H9 (cell line): Measurements from ENCODE around the gene MGLL. TPM values are rescaled to one million over a fixed set of nuclear protein-coding genes. Genes with fewer than 3 reads are reported as not detected.

ENCODE experiments used
- DNase-seq: peaks from one replicate; pipeline ENCODE4 v3.0.0-alpha.2; 2017
- H2AFZ ChIP-seq: one replicate; pipeline ENCODE4 v1.6.1; 2013; ENCODE audit warnings: mild to moderate bottlenecking, low read length, control low read depth, moderate library complexity
- H2AK5ac ChIP-seq: 2 replicates; pipeline ENCODE4 v1.6.1; 2013; ENCODE audit warnings: low read length, control low read depth, mixed read lengths; ENCODE audit not compliant: insufficient read length
- H2BK120ac ChIP-seq: one replicate; pipeline ENCODE4 v1.6.1; 2013; ENCODE audit warnings: low read depth, mild to moderate bottlenecking, low read length, control low read depth, inconsistent platforms; ENCODE audit not compliant: poor library complexity, severe bottlenecking
- H2BK12ac ChIP-seq: 2 replicates; pipeline ENCODE4 v1.6.1; 2013; ENCODE audit warnings: low read length, control low read depth, mixed read lengths, low read depth; ENCODE audit not compliant: insufficient read length
- H2BK15ac ChIP-seq: 2 replicates; pipeline ENCODE4 v1.6.1; 2013; ENCODE audit warnings: low read depth, low read length, control low read depth
- H2BK20ac ChIP-seq: one replicate; pipeline ENCODE4 v1.6.1; 2013; ENCODE audit warnings: low read depth, mild to moderate bottlenecking, low read length, control low read depth, inconsistent platforms; ENCODE audit not compliant: poor library complexity, severe bottlenecking
- H2BK5ac ChIP-seq: 2 replicates; pipeline ENCODE4 v1.6.1; 2013; ENCODE audit warnings: low read length, control low read depth, mixed read lengths; ENCODE audit not compliant: insufficient read length
- H3K14ac ChIP-seq: 2 replicates; pipeline ENCODE4 v1.6.1; 2013; ENCODE audit warnings: low read length, control low read depth; ENCODE audit not compliant: insufficient read depth
- H3K18ac ChIP-seq: 2 replicates; pipeline ENCODE4 v1.6.1; 2013; ENCODE audit warnings: low read depth, mild to moderate bottlenecking, mixed read lengths, low read length, control low read depth; ENCODE audit not compliant: insufficient read length
- H3K23ac ChIP-seq: 2 replicates; pipeline ENCODE4 v1.6.1; 2013; ENCODE audit warnings: low read length, control low read depth, mixed read lengths, low read depth; ENCODE audit not compliant: insufficient read length
- H3K23me2 ChIP-seq: 2 replicates; pipeline ENCODE4 v1.6.1; 2013; ENCODE audit warnings: low read depth, mild to moderate bottlenecking, mixed read lengths, low read length, control low read depth; ENCODE audit not compliant: insufficient read length, poor library complexity, severe bottlenecking
- H3K27ac ChIP-seq: 2 replicates; pipeline ENCODE4 v1.5.1; 2013; ENCODE audit warnings: low read length, control low read depth, mixed read lengths, low read depth; ENCODE audit not compliant: insufficient read length
- H3K27me3 ChIP-seq: 2 replicates; pipeline ENCODE4 v1.6.1; 2013; ENCODE audit warnings: low read length, control low read depth, inconsistent platforms; ENCODE audit not compliant: insufficient read depth
- H3K4ac ChIP-seq: 2 replicates; pipeline ENCODE4 v1.6.1; 2013; ENCODE audit warnings: low read depth, mild to moderate bottlenecking, control low read depth, inconsistent platforms, low read length, moderate library complexity
- H3K4me1 ChIP-seq: 2 replicates; pipeline ENCODE4 v1.6.1; 2013; ENCODE audit warnings: low read length, control low read depth, inconsistent platforms; ENCODE audit not compliant: insufficient read depth
- H3K4me2 ChIP-seq: 2 replicates; pipeline ENCODE4 v1.6.1; 2013; ENCODE audit warnings: low read length, control low read depth, mixed read lengths; ENCODE audit not compliant: insufficient read length, insufficient read depth
- H3K56ac ChIP-seq: 2 replicates; pipeline ENCODE4 v1.6.1; 2013; ENCODE audit warnings: low read depth, mild to moderate bottlenecking, mixed read lengths, low read length, control low read depth; ENCODE audit not compliant: insufficient read length
- H3K79me1 ChIP-seq: 2 replicates; pipeline ENCODE4 v1.6.1; 2013; ENCODE audit warnings: low read depth, mild to moderate bottlenecking, moderate library complexity, low read length, control low read depth, inconsistent platforms; ENCODE audit not compliant: insufficient read depth, poor library complexity, severe bottlenecking
- H3K79me2 ChIP-seq: 2 replicates; pipeline ENCODE4 v1.6.1; 2013; ENCODE audit warnings: low read length, control low read depth, inconsistent platforms; ENCODE audit not compliant: insufficient read depth
- H3K9ac ChIP-seq: 2 replicates; pipeline ENCODE4 v1.6.1; 2013; ENCODE audit warnings: low read length, control low read depth, mixed read lengths; ENCODE audit not compliant: insufficient read length; ENCODE audit errors: extremely low read depth
- H3K9me3 ChIP-seq: one replicate; pipeline ENCODE4 v1.6.1; 2013; ENCODE audit warnings: low read depth, low read length, inconsistent platforms; ENCODE audit not compliant: control insufficient read depth
- H3T11ph ChIP-seq: one replicate; pipeline ENCODE4 v1.6.1; 2013; ENCODE audit warnings: mild to moderate bottlenecking, low read length, control low read depth, inconsistent platforms
- H4K20me1 ChIP-seq: one replicate; pipeline ENCODE4 v1.6.1; 2013; ENCODE audit not compliant: control insufficient read depth, insufficient read length, insufficient read depth
- H4K5ac ChIP-seq: 2 replicates; pipeline ENCODE4 v1.6.1; 2013; ENCODE audit warnings: low read depth, mild to moderate bottlenecking, mixed read lengths, low read length, control low read depth; ENCODE audit not compliant: insufficient read length
- H4K8ac ChIP-seq: replicated peaks from 2 replicates; pipeline ENCODE4 v1.6.1; 2013; ENCODE audit warnings: low read length, control low read depth, mixed read lengths, low read depth; ENCODE audit not compliant: insufficient read length
- H4K91ac ChIP-seq: 2 replicates; pipeline ENCODE4 v1.6.1; 2013; ENCODE audit warnings: low read depth, mild to moderate bottlenecking, moderate library complexity, mixed read lengths, low read length, control low read depth; ENCODE audit not compliant: insufficient read length
- H3K27ac Mint-ChIP-seq, 3 experiments: 2 replicates in 2 of 3; 3 replicates in 1 of 3; pipeline ENCODE4 v1.8.0; 2020 to 2021; ENCODE audit warnings: mixed read lengths in 3 of 3, mild to moderate bottlenecking in 1 of 3, moderate library complexity in 1 of 3
- H3K27me3 Mint-ChIP-seq: 2 replicates; pipeline ENCODE4 v1.8.0; 2021; ENCODE audit warnings: low read depth, mild to moderate bottlenecking, moderate library complexity, mixed read lengths
- H3K36me3 Mint-ChIP-seq, 3 experiments: 2 replicates in 2 of 3; 3 replicates in 1 of 3; pipeline ENCODE4 v1.8.0; 2020 to 2021; ENCODE audit warnings: low read depth in 3 of 3, mixed read lengths in 3 of 3; ENCODE audit not compliant: insufficient read depth in 1 of 3
- H3K4me1 Mint-ChIP-seq, 2 experiments: 2 replicates each; pipeline ENCODE4 v1.8.0; 2020; ENCODE audit warnings: mixed read lengths in 2 of 2
- H3K4me3 Mint-ChIP-seq, 2 experiments: 2 replicates in 1 of 2; 3 replicates in 1 of 2; pipeline ENCODE4 v1.8.0; 2020 to 2021; ENCODE audit warnings: mild to moderate bottlenecking in 2 of 2, mixed read lengths in 2 of 2, moderate library complexity in 1 of 2
- H3K9me3 Mint-ChIP-seq, 2 experiments: 2 replicates in 1 of 2; 3 replicates in 1 of 2; pipeline ENCODE4 v1.8.0; 2020; ENCODE audit warnings: mild to moderate bottlenecking in 2 of 2, mixed read lengths in 2 of 2, moderate library complexity in 1 of 2
- WGBS: extraction: QIAGEN DNeasy Blood & Tissue Kit; methylation state at CpG from one replicate; pipeline ENCODE4 v1.1.7; 2013; ENCODE audit warnings: missing lambda C conversion rate, low lambda C conversion rate, mixed read lengths; ENCODE audit not compliant: insufficient read length; ENCODE audit errors: extremely low coverage; 5-methylcytosine and 5-hydroxymethylcytosine counted together
- total RNA-seq: library from RNA; stranded (reverse); gene quantifications from 2 replicates; pipeline ENCODE4 v1.2.1, GENCODE V29; 2021
- TF ChIP-seq, protein P1 (sequence below): fragments of 200-600 bp; sonication (generic); conservative IDR thresholded peaks from 3 replicates; pipeline ENCODE4 v1.8.0; 2021; ENCODE audit warnings: antibody characterized with exemption, mild to moderate bottlenecking

MGLL gene
- total RNA-seq, 1 experiment from 2014 or later = 0.11 TPM

GRCh38 chr3:127784865-127785710 is 37.2 kb downstream of the MGLL start:
- H3K27me3 Mint-ChIP-seq = peaks cover 1% of the 10 kb centered on the region; the same call in 1 of the 2 replicates
- H3K14ac ChIP-seq = no peak overlapping the region
- TF ChIP-seq, protein P1, sequence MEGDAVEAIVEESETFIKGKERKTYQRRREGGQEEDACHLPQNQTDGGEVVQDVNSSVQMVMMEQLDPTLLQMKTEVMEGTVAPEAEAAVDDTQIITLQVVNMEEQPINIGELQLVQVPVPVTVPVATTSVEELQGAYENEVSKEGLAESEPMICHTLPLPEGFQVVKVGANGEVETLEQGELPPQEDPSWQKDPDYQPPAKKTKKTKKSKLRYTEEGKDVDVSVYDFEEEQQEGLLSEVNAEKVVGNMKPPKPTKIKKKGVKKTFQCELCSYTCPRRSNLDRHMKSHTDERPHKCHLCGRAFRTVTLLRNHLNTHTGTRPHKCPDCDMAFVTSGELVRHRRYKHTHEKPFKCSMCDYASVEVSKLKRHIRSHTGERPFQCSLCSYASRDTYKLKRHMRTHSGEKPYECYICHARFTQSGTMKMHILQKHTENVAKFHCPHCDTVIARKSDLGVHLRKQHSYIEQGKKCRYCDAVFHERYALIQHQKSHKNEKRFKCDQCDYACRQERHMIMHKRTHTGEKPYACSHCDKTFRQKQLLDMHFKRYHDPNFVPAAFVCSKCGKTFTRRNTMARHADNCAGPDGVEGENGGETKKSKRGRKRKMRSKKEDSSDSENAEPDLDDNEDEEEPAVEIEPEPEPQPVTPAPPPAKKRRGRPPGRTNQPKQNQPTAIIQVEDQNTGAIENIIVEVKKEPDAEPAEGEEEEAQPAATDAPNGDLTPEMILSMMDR = no peak
- no peak overlapping the region for H3K27ac ChIP-seq
- no peak overlapping the region for H2AFZ ChIP-seq
- no peak overlapping the region for H3K18ac ChIP-seq
- WGBS = no CpG with 5 or more reads among the region's 12 CpGs
- H4K5ac ChIP-seq = no peak overlapping the region
- no peak overlapping the region for H2BK15ac ChIP-seq
- H3K23ac ChIP-seq = no peak overlapping the region
- H3K9ac ChIP-seq = no peak overlapping the region
- H3K9me3 ChIP-seq = no peaks in the 10 kb centered on the region
- no peak overlapping the region for H2BK120ac ChIP-seq
- H3K4me2 ChIP-seq = no peak overlapping the region
- H4K8ac ChIP-seq = no peak overlapping the region
- H2AK5ac ChIP-seq = no peak overlapping the region
- H3K4me1 ChIP-seq = no peaks in the 10 kb centered on the region
- H3K36me3 Mint-ChIP-seq = no peaks in the 10 kb centered on the region
- no peaks in the 10 kb centered on the region for H3K9me3 Mint-ChIP-seq
- peaks cover 0 to 4% of the 10 kb centered on the region in 2 experiments; a peak in 1 of 4 replicates for H3K4me1 Mint-ChIP-seq
- no peaks in the 10 kb centered on the region for H3K27me3 ChIP-seq
- no peak overlapping the region for H2BK12ac ChIP-seq
- no peaks in the 10 kb centered on the region for H4K20me1 ChIP-seq
- H3T11ph ChIP-seq = no peak overlapping the region
- no peak overlapping the region for H2BK5ac ChIP-seq
- H3K79me2 ChIP-seq = no peaks in the 10 kb centered on the region
- H3K56ac ChIP-seq = no peak overlapping the region
- H3K23me2 ChIP-seq = no peaks in the 10 kb centered on the region
- H3K4ac ChIP-seq = no peak overlapping the region
- no peaks in the 10 kb centered on the region for H3K79me1 ChIP-seq
- H3K27ac Mint-ChIP-seq = peak overlapping the region in 1 of 3 experiments; percentile 88; a peak in 2 of 7 replicates
- no peak for DNase-seq
- no peak overlapping the region for H4K91ac ChIP-seq
- H3K4me3 Mint-ChIP-seq = no peak overlapping the region
- no peak overlapping the region for H2BK20ac ChIP-seq
